ENCODE measurements around the gene PRPF19. TPM values are rescaled to one million over a fixed set of nuclear protein-coding genes. Genes with fewer than 3 reads are reported as not detected.

The PRPF19 gene
- total and polyA plus RNA-seq, 9 of the 15 experiments (the other 6 are each of a cell fraction or from before 2014, with no cell fraction given), result 9.4 to 212 (median 73.2) TPM

DNA sequence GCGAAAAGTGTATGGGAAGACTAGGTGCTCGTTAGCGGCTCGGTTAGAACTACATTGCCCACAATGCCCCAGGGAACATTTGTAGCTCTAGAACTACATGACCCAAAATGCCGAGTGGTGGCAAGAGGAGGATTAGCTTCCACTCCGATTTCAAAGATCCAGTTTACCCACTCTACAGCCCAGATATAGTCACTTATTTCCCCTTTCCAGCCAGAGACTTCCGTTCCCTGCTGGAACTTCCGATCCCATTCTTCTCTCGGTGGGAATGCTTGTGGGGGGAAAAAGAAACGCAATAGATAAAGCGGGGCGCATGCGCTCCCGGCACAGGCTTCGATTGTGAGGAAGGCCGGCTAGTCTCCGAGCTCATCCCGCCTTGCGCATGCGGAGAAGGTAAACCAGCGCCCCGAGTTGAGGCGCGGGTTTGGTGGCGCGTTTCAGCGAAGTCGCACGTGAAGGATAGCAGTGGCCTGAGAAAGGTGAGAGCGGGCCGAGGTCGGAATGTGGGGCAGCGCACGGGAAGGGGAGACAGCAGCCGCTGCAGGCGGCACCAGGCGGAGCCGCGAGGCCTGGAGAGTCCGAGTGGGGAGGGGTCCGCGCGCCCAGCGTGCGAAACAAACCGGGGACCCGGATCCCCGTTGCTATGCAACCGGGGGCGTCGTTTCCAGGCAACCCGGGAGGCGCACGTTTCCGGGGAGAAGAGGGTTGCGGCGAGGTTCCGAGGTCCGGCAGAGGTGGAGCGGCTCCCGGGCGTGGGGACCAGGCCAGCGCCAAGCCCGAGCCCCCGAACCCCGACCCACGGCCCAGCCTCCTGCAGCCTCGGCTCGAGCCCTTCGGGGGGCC lies 7.6 kb upstream of the PRPF19 start, which contains the start of gene TMEM109 (continued):
- TF ChIP-seq REST (IDR thresholded peaks at IDR 0.05; ENCODE audit: borderline replicate concordance) (no peak), REST (CRISPR knock-in tag; IDR thresholded peaks at IDR 0.05; ENCODE audit: low read depth) (0 out of 2 replicates have a peak, but pooled peaks have one; percentile 57), PHTF2 (CRISPR knock-in tag; IDR thresholded peaks at IDR 0.05) (no peak), HDAC1 (IDR thresholded peaks at IDR 0.05) (peak in 1 of 2 experiments; percentile 61; a peak in 1 of 4 replicates), ESRRB (CRISPR knock-in tag; IDR thresholded peaks at IDR 0.05; ENCODE audit: borderline replicate concordance) (no peak), ZNF165 (CRISPR knock-in tag; IDR thresholded peaks at IDR 0.05; ENCODE audit: borderline replicate concordance) (no peak), ETS2 (tag; IDR thresholded peaks at IDR 0.05; ENCODE audit: borderline replicate concordance, poor library complexity, severe bottlenecking) (no peak), ZNF436 (CRISPR knock-in tag; IDR thresholded peaks at IDR 0.05) (0 out of 2 replicates have a peak, but pooled peaks have one; percentile 41), ZNF232 (CRISPR knock-in tag; IDR thresholded peaks at IDR 0.05) (no peak), ZNF445 (CRISPR knock-in tag; IDR thresholded peaks at IDR 0.05; ENCODE audit: low read depth) (no peak)
- TF ChIP-seq, protein P1, sequence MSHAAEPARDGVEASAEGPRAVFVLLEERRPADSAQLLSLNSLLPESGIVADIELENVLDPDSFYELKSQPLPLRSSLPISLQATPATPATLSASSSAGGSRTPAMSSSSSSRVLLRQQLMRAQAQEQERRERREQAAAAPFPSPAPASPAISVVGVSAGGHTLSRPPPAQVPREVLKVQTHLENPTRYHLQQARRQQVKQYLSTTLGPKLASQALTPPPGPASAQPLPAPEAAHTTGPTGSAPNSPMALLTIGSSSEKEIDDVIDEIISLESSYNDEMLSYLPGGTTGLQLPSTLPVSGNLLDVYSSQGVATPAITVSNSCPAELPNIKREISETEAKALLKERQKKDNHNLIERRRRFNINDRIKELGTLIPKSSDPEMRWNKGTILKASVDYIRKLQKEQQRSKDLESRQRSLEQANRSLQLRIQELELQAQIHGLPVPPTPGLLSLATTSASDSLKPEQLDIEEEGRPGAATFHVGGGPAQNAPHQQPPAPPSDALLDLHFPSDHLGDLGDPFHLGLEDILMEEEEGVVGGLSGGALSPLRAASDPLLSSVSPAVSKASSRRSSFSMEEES (CRISPR knock-in tag; IDR thresholded peaks at IDR 0.05), result no peak
- TF ChIP-seq, protein P2, sequence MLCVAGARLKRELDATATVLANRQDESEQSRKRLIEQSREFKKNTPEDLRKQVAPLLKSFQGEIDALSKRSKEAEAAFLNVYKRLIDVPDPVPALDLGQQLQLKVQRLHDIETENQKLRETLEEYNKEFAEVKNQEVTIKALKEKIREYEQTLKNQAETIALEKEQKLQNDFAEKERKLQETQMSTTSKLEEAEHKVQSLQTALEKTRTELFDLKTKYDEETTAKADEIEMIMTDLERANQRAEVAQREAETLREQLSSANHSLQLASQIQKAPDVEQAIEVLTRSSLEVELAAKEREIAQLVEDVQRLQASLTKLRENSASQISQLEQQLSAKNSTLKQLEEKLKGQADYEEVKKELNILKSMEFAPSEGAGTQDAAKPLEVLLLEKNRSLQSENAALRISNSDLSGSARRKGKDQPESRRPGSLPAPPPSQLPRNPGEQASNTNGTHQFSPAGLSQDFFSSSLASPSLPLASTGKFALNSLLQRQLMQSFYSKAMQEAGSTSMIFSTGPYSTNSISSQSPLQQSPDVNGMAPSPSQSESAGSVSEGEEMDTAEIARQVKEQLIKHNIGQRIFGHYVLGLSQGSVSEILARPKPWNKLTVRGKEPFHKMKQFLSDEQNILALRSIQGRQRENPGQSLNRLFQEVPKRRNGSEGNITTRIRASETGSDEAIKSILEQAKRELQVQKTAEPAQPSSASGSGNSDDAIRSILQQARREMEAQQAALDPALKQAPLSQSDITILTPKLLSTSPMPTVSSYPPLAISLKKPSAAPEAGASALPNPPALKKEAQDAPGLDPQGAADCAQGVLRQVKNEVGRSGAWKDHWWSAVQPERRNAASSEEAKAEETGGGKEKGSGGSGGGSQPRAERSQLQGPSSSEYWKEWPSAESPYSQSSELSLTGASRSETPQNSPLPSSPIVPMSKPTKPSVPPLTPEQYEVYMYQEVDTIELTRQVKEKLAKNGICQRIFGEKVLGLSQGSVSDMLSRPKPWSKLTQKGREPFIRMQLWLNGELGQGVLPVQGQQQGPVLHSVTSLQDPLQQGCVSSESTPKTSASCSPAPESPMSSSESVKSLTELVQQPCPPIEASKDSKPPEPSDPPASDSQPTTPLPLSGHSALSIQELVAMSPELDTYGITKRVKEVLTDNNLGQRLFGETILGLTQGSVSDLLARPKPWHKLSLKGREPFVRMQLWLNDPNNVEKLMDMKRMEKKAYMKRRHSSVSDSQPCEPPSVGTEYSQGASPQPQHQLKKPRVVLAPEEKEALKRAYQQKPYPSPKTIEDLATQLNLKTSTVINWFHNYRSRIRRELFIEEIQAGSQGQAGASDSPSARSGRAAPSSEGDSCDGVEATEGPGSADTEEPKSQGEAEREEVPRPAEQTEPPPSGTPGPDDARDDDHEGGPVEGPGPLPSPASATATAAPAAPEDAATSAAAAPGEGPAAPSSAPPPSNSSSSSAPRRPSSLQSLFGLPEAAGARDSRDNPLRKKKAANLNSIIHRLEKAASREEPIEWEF (CRISPR knock-in tag; IDR thresholded peaks at IDR 0.05), result no peak
